HepG2 (cell line): ENCODE results near the gene HOXA13. TPM values are rescaled to one million over a fixed set of nuclear protein-coding genes. Genes with fewer than 3 reads are reported as not detected.

Experiments used
- ATAC-seq: fragments of 200-7000 bp; cut with Tn5 transposase; 3 replicates; pipeline ENCODE4 v1.9.1; 2020; ENCODE audit warnings: mild to moderate bottlenecking, moderate library complexity
- BruUV-seq: library from RNA; stranded (reverse); fragments of 400-500 nt; replicated peaks from 2 replicates; lab custom pipeline; 2021; lab: Mats Ljungman, UMichigan
- CTCF ChIA-PET: fragments of 300-600 bp; formaldehyde crosslinking; extraction: SDS; loops from one replicate; lab custom pipeline; 2021; ENCODE audit warnings: low total read pairs, inconsistent platforms, low intra/inter-chr PET ratio; lab: Yijun Ruan, JAX
- POLR2A ChIA-PET: fragments of 350-600 bp; sonication (Branson Sonifier 250); formaldehyde crosslinking; loops from one replicate; lab custom pipeline; 2020; ENCODE audit warnings: antibody characterized with exemption, inconsistent platforms; lab: Yijun Ruan, JAX
- DNase-seq: peaks from one replicate; pipeline ENCODE4 v3.0.0-alpha.2; 2015; ENCODE audit warnings: low spot score
- FAIRE-seq: peaks from 3 replicates; lab custom pipeline; 2011; peaks lifted over from hg19 to GRCh38; lab: Jason Lieb, UNC
- H2AFZ ChIP-seq: one replicate; pipeline ENCODE4 v1.6.1; 2011; ENCODE audit warnings: low read length, inconsistent platforms
- H3K27ac ChIP-seq: fragments of 300-600 bp; 3 replicates; pipeline ENCODE4 v1.8.0; 2011; ENCODE audit warnings: mixed run types, mild to moderate bottlenecking, mixed read lengths, low read length, inconsistent platforms; ENCODE audit not compliant: insufficient read depth; ENCODE audit errors: extremely low read length
- H3K27me3 ChIP-seq, 2 experiments: fragments of 200-600 bp in 1 of 2; 2 replicates in 1 of 2; 3 replicates in 1 of 2; pipeline versions ENCODE4 v1.6.0 to v1.8.0; 2011; ENCODE audit warnings: low read length in 2 of 2, mild to moderate bottlenecking in 2 of 2, moderate library complexity in 2 of 2, inconsistent platforms in 1 of 2; ENCODE audit not compliant: insufficient read depth in 2 of 2, control insufficient read depth in 1 of 2
- H3K36me3 ChIP-seq, 2 experiments: fragments of 200-600 bp in 1 of 2; replicated peaks in 1 of 2; 2 replicates in 1 of 2; 3 replicates in 1 of 2; pipeline versions ENCODE4 v1.5.1 to v1.8.0; 2011; ENCODE audit warnings: low read length in 2 of 2, inconsistent platforms in 1 of 2; ENCODE audit not compliant: insufficient read depth in 2 of 2, control insufficient read depth in 1 of 2
- H3K4me1 ChIP-seq: 2 replicates; pipeline ENCODE4 v1.5.1; 2012; ENCODE audit warnings: low read length, inconsistent platforms; ENCODE audit not compliant: insufficient read depth
- H3K4me2 ChIP-seq: 2 replicates; pipeline ENCODE4 v1.6.0; 2011; ENCODE audit warnings: low read depth, low read length, inconsistent platforms
- H3K4me3 ChIP-seq, 3 experiments: fragments of 200-600 bp in 1 of 3; sonication (generic), shearing (Covaris generic) in 1 of 3; replicated peaks in 1 of 3; 2 replicates each; pipeline ENCODE4 v1.5.1; 2011 to 2016; ENCODE audit warnings: low read length in 3 of 3, inconsistent platforms in 2 of 3, low read depth in 2 of 3, mild to moderate bottlenecking in 2 of 3, control low read depth in 1 of 3, mixed read lengths in 1 of 3; ENCODE audit not compliant: insufficient read depth in 1 of 3
- H3K79me2 ChIP-seq: one replicate; pipeline ENCODE4 v1.6.1; 2011; ENCODE audit warnings: low read length, inconsistent platforms; ENCODE audit not compliant: insufficient read depth
- H3K9ac ChIP-seq: 2 replicates; pipeline ENCODE4 v1.6.0; 2011; ENCODE audit warnings: mild to moderate bottlenecking, low read depth, low read length, inconsistent platforms; ENCODE audit not compliant: insufficient read depth
- H3K9me3 ChIP-seq: 2 replicates; pipeline ENCODE4 v1.5.1; 2012; ENCODE audit warnings: mild to moderate bottlenecking, low read length
- H4K20me1 ChIP-seq: 2 replicates; pipeline ENCODE4 v1.6.0; 2011; ENCODE audit warnings: inconsistent platforms, mild to moderate bottlenecking, low read length, moderate library complexity; ENCODE audit not compliant: insufficient read depth
- EP300 ChIP-seq, 3 experiments: sonication (generic) in 1 of 3; formaldehyde crosslinking in 1 of 3; IDR thresholded peaks; 2 replicates each; pipeline versions ENCODE4 v1.5.1 to v1.6.1; 2011 to 2020; ENCODE audit warnings: low read depth in 2 of 3, low read length in 2 of 3, borderline replicate concordance in 1 of 3, improper control_type of control experiment in 1 of 3, mild to moderate bottlenecking in 1 of 3, missing genetic modification reagents in 1 of 3, moderate library complexity in 1 of 3
- FIP1L1 ChIP-seq: fragments of 200-400 bp; formaldehyde crosslinking; IDR thresholded peaks from 2 replicates; pipeline ENCODE4 v1.6.1; 2018; ENCODE audit warnings: low read depth, mild to moderate bottlenecking, low read length, moderate library complexity, borderline replicate concordance; ENCODE audit not compliant: insufficient read depth
- HMG20A ChIP-seq: IDR thresholded peaks from 2 replicates; pipeline ENCODE4 v1.6.1; 2016; ENCODE audit warnings: borderline replicate concordance
- JUNB ChIP-seq: sonication (generic); formaldehyde crosslinking; IDR thresholded peaks from 2 replicates; pipeline ENCODE4 v1.8.0; 2022; ENCODE audit warnings: missing genetic modification reagents, mild to moderate bottlenecking, borderline replicate concordance
- MED13 ChIP-seq: sonication (generic); formaldehyde crosslinking; IDR thresholded peaks from 2 replicates; pipeline ENCODE4 v1.5.0; 2020; ENCODE audit warnings: missing genetic modification reagents
- MIXL1 ChIP-seq: IDR thresholded peaks from 2 replicates; pipeline ENCODE4 v1.6.1; 2016
- MTF2 ChIP-seq: sonication (generic); formaldehyde crosslinking; IDR thresholded peaks from 2 replicates; pipeline ENCODE4 v1.5.0; 2020; ENCODE audit warnings: missing genetic modification reagents, borderline replicate concordance
- RCOR2 ChIP-seq: IDR thresholded peaks from 2 replicates; pipeline ENCODE4 v1.6.1; 2016; ENCODE audit warnings: missing biosample characterization, missing genetic modification reagents
- REL ChIP-seq: sonication (generic); formaldehyde crosslinking; conservative IDR thresholded peaks from 2 replicates; pipeline ENCODE4 v1.8.0; 2022; ENCODE audit warnings: mild to moderate bottlenecking, missing genetic modification reagents, moderate library complexity
- RXRB ChIP-seq: IDR thresholded peaks from 2 replicates; pipeline ENCODE4 v1.6.1; 2016; ENCODE audit warnings: borderline replicate concordance, missing genetic modification reagents, missing compliant biosample characterization
- SIN3B ChIP-seq: fragments of 150-350 bp; IDR thresholded peaks from 2 replicates; pipeline ENCODE4 v1.6.1; 2014; ENCODE audit warnings: low read length
- ZNF160 ChIP-seq: sonication (generic); formaldehyde crosslinking; IDR thresholded peaks from 2 replicates; pipeline ENCODE4 v1.8.0; 2022; ENCODE audit warnings: mild to moderate bottlenecking, inconsistent platforms, missing genetic modification reagents
- ZNF562 ChIP-seq: sonication (generic); formaldehyde crosslinking; IDR thresholded peaks from 2 replicates; pipeline ENCODE4 v1.8.0; 2022; ENCODE audit warnings: missing genetic modification reagents, borderline replicate concordance
- WGBS: methylation state at CpG from one replicate; pipeline ENCODE4 v1.1.6; 2017; ENCODE audit warnings: low lambda C conversion rate; 5-methylcytosine and 5-hydroxymethylcytosine counted together
- in situ Hi-C: cut with HindIII; loops from 2 replicates; pipeline ENCODE4 v1.10.0; 2017; ENCODE audit warnings: low pct_unique_long_range_greater_than_20kb; ENCODE audit not compliant: extremely low pct_ligation_motif_present
- intact Hi-C: fragments of 100-400 bp; cut with micrococcal nuclease; formaldehyde crosslinking; loops from one replicate; pipeline ENCODE4 v1.10.0; 2022; ENCODE audit not compliant: unreplicated experiment
- polyA plus RNA-seq, 8 experiments: library from polyadenylated mRNA; depleted of rRNA in 3 of 8; stranded (reverse) in 7 of 8; unstranded in 1 of 8; fragments of >200 nt; fragmentation: Illumina TruSeq in 4 of 8; extraction: Trizol in 4 of 8; gene quantifications; 2 replicates each; pipeline versions ENCODE4 v1.2.1 to v1.2.3, GENCODE V29; 2011 to 2016; ENCODE audit warnings: low read depth in 4 of 8, missing spikeins in 1 of 8, mixed read lengths in 1 of 8; ENCODE audit not compliant: insufficient read depth in 1 of 8
- total RNA-seq, 5 experiments: library from RNA; depleted of rRNA; stranded (reverse); fragments of >200 nt; fragmentation: Illumina TruSeq; extraction: Trizol; gene quantifications; 2 replicates each; pipeline ENCODE4 v1.2.3, GENCODE V29; 2016; ENCODE audit warnings: low read depth in 1 of 5
- TF ChIP-seq, protein P1 (sequence below): IDR thresholded peaks from 2 replicates; pipeline ENCODE4 v1.6.1; 2016; ENCODE audit warnings: missing compliant biosample characterization, missing genetic modification reagents, borderline replicate concordance
- TF ChIP-seq, protein P2 (sequence below): sonication (generic); formaldehyde crosslinking; IDR thresholded peaks from 2 replicates; pipeline ENCODE4 v1.4.0; 2020; ENCODE audit warnings: mild to moderate bottlenecking, missing genetic modification reagents

Gene HOXA13
- total and polyA plus RNA-seq, 2 of the 13 experiments (the other 11 are each of a cell fraction or from before 2014, with no cell fraction given): 0.01 to 0.04 TPM

DNA sequence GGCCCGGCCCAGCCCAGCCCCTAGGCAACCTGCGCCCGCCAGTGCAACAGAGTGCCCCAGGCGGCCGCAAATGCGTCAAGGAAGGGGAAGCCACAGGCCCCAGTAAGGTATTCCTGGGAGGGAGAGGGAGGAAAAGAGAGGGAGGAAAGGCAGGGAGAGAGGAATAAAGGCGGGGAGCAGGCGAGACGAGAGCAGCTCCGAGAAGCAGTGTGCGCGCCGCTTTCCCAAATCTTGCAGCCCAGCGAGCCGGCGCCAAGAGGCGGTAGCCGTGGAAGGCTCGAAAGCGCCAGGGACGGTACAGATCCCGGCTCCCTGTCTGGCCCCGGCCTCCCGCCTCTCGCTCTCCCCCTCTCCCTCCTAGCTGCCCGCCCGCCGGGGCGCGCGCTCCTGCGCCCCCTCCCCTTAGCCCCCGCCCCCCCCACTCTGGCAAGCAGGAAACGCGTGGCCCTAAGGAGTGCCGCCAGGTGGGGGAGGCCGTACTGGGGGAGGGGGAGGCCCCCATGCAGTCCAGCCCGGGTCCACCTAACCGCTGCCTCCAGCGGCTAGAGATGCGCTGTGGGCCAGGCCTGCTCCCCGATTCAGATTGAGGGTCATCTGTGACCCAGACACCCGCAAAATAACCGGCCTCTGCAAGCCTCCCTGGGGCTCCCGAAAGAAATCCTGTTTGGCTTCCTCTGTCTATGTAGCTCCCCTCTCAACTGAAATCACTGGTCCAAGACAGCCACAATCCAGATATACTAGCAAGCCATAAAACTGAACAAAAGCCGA is 30.0 kb downstream of the HOXA13 start:
- Histone ChIP-seq H4K20me1 (no peaks in the 10 kb centered on the region), H3K9ac (no peak overlapping the region), H3K4me3 (no peak overlapping the region), H3K79me2 (no peaks in the 10 kb centered on the region), H3K27ac (no peak overlapping the region), H3K36me3 (no peaks in the 10 kb centered on the region), H3K4me1 (peaks cover 18% of the 10 kb centered on the region), H3K27me3 (peaks cover 0 to 57% of the 10 kb centered on the region in 2 experiments), H3K9me3 (no peaks in the 10 kb centered on the region), H3K4me2 (no peak overlapping the region), H2AFZ (no peak overlapping the region)
- ATAC-seq (no peak), FAIRE-seq (no peak), DNase-seq (no peak)
- no peak for TF ChIP-seq RCOR2
- TF ChIP-seq, protein P1, sequence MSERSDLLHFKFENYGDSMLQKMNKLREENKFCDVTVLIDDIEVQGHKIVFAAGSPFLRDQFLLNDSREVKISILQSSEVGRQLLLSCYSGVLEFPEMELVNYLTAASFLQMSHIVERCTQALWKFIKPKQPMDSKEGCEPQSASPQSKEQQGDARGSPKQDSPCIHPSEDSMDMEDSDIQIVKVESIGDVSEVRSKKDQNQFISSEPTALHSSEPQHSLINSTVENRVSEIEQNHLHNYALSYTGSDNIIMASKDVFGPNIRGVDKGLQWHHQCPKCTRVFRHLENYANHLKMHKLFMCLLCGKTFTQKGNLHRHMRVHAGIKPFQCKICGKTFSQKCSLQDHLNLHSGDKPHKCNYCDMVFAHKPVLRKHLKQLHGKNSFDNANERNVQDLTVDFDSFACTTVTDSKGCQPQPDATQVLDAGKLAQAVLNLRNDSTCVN (CRISPR knock-in tag): no peak
- TF ChIP-seq MIXL1: no peak
- TF ChIP-seq MED13 (CRISPR knock-in tag): no peak
- no peak for TF ChIP-seq EP300 (IDR thresholded peaks at IDR 0.05; ENCODE audit: low read depth in 2 of 2, low read length in 2 of 2)
- no peak for TF ChIP-seq EP300 (CRISPR knock-in tag; IDR thresholded peaks at IDR 0.05; ENCODE audit: borderline replicate concordance)
- no peak for TF ChIP-seq RXRB (CRISPR knock-in tag)
- TF ChIP-seq, protein P2, sequence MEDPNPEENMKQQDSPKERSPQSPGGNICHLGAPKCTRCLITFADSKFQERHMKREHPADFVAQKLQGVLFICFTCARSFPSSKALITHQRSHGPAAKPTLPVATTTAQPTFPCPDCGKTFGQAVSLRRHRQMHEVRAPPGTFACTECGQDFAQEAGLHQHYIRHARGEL: no peak
- TF ChIP-seq HMG20A (CRISPR knock-in tag): no peak
- TF ChIP-seq JUNB (CRISPR knock-in tag): no peak
- TF ChIP-seq MTF2 (CRISPR knock-in tag): no peak
- no peak for TF ChIP-seq REL (CRISPR knock-in tag)
- TF ChIP-seq SIN3B: no peak
- no peak for TF ChIP-seq FIP1L1
- TF ChIP-seq ZNF160 (CRISPR knock-in tag): no peak
- TF ChIP-seq ZNF562: no peak
- in situ Hi-C loops: loop anchor here (25.0 kb wide), 1 partner anchor 1083 kb away; no protein-coding TSS in a partner anchor
- BruUV-seq: no TSS peak
- CTCF ChIA-PET: no interaction called here
- POLR2A ChIA-PET: no interaction called here
- intact Hi-C loops: no loop called here
- WGBS: 78% methylated on average over 29 of the region's 46 CpGs
